NCI-H446 (cell line): ENCODE results near the gene ANKRD31.
"Not testable (repeated sequence)": the region's sequence is repeated elsewhere in the genome, so short reads cannot be mapped to it uniquely, and the experiment has no call there.

ENCODE experiments used
- DNase-seq, 2 experiments: peaks; one replicate each; lab custom pipeline; 2025; lab: John Stamatoyannopoulos, UW

ANKRD31 gene

DNA sequence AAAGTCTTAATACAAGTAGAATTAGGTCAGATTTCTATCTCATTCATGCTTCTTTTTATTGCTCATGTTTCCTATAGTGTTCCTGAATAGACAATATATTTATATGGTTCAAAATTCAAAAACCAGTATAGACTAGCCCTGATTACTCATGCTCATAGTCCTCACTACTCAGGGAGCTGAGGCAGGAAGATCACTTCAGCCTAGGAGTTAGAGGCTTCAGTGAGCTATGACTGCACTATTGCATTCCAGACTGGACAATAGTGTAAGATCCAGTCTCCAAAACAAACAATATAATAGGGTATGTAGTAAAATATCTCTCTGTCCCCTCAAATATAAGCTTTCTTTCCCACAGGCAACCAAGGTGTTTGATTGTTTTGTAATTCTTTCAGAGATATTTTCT, 2.4 kb downstream of the ANKRD31 start:
- DNase-seq, result no peak

- no peak for DNase-seq
These were observed 9.8 kb downstream of the ANKRD31 start for GRCh38 chr5:75226916-75227315.

- DNase-seq, result no peak
These were observed 11.2 kb downstream of the ANKRD31 start for GRCh38 chr5:75225506-75225905.

DNA sequence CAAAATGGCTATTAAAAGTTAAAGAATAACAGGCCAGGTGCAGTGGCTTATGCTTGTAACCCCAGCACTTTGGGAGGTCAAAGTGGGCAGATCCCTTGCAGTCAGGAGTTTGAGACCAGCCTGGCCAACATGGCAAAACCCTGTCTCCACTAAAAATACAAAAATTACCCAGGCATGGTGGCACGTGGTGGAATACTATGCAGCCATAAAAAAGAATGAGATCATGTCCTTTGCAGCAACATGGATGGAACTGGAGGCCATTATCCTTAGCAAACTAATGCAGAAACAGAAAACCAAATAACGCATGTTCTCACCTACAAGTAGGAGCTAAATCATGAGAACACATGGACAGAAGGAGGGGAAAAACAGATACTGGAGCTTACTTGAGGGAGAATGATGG, 15.9 kb downstream of the ANKRD31 start:
- DNase-seq, result not testable (repeated sequence)

DNA sequence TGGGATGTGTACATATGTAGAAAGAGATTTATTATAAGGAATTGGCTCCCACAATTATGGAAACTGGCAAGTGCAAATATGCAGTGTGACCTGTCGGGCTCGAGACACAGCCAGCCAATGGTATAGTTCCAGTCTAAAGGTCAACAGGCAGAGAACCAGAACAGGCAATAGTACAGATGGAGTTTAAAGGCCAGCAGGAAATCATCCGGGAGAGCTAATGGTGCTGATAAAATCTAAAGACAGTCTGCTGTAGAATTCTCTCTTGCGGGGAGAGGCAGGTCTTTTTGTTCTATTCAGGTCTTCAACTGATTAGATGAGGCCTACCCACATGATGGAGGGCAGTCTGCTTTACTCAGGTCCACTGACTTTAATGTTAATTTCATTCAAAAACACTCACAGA, 21.8 kb downstream of the ANKRD31 start:
- DNase-seq, result no peak

DNA sequence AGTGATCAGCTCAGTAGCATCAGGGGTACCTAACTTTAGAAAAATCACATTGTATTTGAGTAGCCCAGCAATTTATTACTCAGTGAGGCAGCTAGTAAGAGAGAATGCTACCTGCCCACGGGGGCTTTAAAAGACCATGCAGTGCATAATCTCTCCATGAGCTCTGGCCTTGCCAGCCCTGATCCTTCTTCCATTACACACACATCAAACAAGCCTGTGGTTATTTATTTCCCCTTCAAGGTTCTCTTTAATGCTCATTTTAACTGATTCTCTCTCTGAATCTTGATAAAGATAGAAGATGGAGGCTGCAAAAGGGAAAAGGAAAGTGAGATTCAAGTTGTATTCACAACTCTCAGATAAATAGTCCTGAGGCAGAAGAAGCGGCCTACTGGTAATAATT, 22.3 kb downstream of the ANKRD31 start:
- no peak for DNase-seq

GRCh38 chr5:75203604-75204003, 33.1 kb downstream of the ANKRD31 start:
- DNase-seq, result no peak

DNA sequence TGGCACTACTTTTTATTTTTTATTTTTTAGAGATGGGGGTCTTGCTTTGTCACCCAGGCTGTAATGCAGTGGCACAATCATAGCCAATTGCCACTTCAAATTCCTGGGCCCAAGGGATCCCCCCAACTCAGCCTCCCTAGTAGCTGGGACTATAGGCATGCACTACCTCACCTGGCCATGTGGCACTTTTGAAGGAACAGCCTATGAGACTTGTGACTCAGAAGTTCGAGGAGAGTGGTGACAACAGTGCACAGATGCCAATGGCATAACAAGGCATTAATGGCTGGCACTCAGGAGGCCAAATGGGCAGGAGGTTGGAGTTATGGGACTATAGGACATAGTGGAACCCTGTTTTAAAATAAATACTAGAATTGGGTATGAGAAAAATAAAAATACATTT, 33.7 kb downstream of the ANKRD31 start:
- no peak for DNase-seq

DNA sequence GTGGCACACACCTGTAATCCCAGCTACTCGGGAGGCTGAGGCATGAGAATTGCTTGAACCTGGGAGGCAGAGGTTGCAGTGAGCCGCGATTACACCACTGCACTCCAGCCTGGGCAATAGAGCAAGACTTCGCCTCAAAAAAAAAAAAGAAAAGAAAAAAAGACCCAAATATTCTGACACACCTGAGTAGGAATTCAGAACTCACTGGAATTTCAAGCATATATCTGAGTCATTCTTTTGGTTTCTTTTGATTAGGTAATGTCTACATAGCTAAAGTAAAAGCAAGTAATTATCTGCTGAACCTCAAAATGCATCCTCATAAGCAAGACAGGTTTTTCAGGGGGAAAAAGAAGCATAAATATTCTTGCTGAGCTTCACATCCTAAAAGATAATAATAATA, 35.9 kb downstream of the ANKRD31 start:
- no peak for DNase-seq

DNA sequence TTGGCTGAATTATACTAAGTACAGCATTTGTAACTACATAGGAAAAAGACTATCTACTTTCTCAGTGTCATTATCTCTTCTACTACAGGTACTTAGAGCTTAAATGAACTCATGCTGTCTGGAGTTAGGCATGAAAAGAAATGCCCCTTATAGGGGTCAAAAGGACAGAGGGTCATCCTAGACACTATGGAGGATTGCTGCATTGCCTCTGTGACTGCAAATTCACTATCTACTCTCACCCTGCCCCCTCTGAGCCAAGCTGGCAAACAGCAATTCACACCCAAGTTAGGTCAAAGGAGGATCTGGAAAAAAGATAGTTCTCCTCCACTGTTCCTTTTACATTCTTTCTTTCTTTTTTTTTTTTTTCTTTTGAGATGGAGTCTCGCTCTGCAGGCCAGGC, 36.7 kb downstream of the ANKRD31 start:
- DNase-seq, result no peak

GRCh38 chr5:75199071-75199470, 37.6 kb downstream of the ANKRD31 start:
- no peak for DNase-seq

GRCh38 chr5:75197745-75198144, 38.9 kb downstream of the ANKRD31 start:
- DNase-seq, result no peak

- DNase-seq, result no peak
These were observed 43.9 kb downstream of the ANKRD31 start for GRCh38 chr5:75192804-75193203.

DNA sequence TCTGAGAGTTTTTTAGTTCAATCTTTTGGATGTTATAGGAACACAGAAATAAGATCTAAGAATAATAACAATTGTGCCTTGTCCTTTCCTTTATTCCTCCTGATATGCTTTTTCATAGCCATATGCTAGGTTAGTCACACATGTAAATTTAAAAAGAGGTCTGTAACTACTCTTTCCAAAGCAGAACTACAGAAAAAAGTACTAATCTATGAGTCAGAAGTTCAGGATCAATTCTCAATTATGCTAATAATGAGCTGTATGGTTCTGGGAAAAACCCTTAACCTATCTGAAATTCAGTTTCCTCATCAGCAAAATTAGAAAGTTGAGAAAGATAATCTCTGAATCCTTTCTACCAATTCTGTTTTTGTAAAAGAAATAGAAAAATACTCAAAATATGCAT, 44.4 kb downstream of the ANKRD31 start:
- DNase-seq, result no peak

- no peak for DNase-seq
These were observed 46.5 kb downstream of the ANKRD31 start for GRCh38 chr5:75190227-75190626.

DNA sequence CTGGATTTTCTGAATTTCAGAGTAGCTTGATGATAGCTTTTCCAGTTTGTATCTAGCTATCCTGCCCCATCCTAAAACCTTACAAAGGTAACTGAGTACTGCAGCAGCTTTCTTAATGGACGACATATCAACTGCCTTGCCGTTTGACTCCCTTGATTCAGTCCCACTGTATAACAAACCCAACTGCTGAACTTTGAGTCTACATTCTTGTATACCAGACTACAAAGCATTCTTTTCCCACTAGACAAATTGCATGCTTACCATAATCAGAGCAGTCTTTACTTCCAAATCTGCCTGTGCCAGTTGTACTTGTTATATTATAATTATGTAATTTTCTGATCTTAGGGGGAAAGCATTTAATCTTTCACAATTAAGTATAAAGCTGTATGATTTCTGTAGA, 47.3 kb downstream of the ANKRD31 start:
- DNase-seq, result no peak

GRCh38 chr5:75185763-75186162, 50.9 kb downstream of the ANKRD31 start:
- DNase-seq, result no peak

GRCh38 chr5:75176009-75176408, 60.7 kb downstream of the ANKRD31 start:
- not testable (repeated sequence) for DNase-seq

GRCh38 chr5:75174872-75175271, 61.8 kb downstream of the ANKRD31 start:
- DNase-seq, result not testable (repeated sequence)

- no peak for DNase-seq
These were observed 67.2 kb downstream of the ANKRD31 start for GRCh38 chr5:75169516-75169915.

- DNase-seq, result no peak
These were observed 68.5 kb downstream of the ANKRD31 start for GRCh38 chr5:75168026-75168735.

DNA sequence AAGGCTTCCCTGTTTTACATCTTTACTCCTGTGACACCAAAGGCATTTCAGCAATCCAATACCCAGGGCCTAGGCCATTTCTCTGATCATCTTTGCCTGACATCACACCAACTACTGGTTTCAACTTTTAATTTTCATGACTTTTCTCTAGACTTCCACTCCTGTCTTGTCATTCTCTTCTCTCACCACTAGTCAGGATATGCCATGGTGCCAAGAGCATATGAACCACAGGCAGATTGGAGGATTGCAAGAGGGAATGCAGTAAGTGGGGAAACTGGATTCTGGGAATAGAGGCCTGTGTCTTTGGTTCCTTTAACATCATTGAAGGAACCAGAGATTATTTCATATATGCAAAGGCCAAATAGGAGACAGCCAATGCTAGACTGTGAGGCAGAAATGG, 69.3 kb downstream of the ANKRD31 start:
- DNase-seq, result no peak

- DNase-seq, result not testable (repeated sequence)
These were observed 75.2 kb downstream of the ANKRD31 start for GRCh38 chr5:75161508-75161907.

- no peak for DNase-seq
These were observed 80.1 kb downstream of the ANKRD31 start for GRCh38 chr5:75156585-75156984.
